Measurements from ENCODE around the gene LGI1.
A peak's percentile ranks its signal among the peaks of the same experiment; 100 is the strongest.
"Not testable (repeated sequence)": the region's sequence is repeated elsewhere in the genome, so short reads cannot be mapped to it uniquely, and the experiment has no call there.

LGI1 gene

DNA sequence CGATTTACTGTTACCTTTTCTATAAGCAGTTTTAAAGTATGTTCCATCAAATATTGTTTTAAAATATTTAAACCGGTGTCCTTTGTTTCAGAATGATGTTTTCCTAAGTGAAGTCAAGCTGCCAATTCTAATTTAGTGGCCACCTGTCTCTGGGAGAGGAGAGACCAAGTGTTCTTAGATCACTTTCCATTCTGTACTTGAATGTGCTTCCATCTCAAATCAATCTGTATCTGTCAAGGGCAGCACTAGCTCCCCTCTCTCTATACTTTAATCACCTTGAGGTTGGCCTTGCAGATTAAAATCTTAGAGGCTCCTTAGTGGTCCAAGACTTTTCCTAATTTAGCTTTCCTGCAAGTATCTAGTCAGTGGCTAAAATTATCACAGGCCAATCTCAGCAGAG is 49.6 kb downstream of the LGI1 start:
- DNase-seq (ENCODE audit: low spot score) = no peak

DNA sequence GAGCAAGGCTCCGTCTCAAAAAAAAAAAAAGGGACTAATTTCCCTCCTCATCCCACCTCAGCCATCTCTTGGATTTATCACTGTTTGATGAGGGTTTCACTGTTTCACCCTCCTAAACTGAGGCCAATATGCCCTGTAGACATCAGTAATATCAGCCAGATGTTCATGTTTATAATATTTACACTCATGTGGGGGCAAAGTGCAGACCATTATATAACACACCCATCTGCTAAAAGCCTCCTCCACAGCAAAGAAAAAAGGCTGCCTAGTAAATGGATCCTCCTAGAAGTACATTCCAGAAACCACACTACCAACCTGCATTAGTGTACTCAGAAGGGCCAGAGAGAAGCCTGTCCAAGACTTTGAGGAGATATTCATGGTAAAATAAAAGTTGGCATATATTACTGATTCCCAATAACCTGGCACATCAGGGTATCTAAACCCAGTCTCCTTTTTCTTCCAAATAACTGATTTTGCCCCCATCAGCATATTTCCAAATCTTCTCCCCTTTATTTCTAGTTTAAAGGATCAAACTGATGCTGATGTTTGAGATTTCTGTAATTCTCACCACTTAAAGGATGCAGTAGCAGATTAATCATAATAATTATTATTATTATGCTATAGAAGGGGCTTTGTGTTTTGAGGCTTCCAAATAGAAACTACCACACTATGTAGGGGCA is 55.1 kb downstream of the LGI1 start:
- DNase-seq (ENCODE audit: low spot score) = no peak

DNA sequence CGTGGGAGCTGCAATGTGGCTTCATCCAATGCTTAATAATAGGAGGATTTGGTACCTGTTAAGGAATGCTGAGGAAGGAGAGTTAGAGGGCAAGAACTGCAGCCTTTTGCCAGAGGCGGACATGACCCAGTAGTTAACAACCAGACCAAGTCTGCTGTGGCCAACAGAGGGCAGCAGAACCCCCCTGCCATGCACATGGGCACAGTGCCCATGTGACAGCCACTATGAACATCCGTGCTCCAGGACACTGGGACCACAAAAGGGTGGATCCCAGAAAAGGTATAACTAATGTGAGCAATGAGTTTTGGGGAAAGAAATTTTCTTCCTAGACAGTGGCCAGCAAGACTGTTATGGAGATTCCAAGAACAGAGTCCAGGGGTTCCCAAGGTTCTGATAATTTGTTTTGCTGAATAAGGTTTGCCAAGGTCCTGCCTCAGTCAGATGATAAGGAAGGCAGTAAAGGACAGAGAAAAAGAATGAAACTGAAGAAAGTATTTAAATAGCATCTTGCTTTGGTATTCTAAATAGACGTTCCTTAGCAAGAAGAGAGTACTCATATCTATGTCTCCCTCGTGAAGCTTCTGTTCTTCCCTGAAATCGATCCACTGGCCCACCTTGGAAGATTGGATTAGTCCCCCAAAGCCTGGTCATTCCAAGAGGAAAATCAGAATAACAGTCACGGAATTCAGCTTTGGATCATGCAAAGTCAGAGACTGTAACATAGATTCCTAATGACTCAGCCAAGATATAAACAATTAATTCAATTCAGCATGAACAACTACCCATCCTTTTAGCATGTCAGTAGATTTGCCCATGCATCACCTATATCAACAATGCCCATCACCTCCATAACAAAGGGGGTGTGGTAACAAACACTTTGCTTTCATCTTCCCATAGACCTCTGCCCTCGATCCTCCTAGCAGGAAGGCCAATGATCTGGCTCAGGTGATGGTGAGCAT is 56.0 kb downstream of the LGI1 start:
- peak; percentile 53 for DNase-seq (ENCODE audit: low spot score)

DNA sequence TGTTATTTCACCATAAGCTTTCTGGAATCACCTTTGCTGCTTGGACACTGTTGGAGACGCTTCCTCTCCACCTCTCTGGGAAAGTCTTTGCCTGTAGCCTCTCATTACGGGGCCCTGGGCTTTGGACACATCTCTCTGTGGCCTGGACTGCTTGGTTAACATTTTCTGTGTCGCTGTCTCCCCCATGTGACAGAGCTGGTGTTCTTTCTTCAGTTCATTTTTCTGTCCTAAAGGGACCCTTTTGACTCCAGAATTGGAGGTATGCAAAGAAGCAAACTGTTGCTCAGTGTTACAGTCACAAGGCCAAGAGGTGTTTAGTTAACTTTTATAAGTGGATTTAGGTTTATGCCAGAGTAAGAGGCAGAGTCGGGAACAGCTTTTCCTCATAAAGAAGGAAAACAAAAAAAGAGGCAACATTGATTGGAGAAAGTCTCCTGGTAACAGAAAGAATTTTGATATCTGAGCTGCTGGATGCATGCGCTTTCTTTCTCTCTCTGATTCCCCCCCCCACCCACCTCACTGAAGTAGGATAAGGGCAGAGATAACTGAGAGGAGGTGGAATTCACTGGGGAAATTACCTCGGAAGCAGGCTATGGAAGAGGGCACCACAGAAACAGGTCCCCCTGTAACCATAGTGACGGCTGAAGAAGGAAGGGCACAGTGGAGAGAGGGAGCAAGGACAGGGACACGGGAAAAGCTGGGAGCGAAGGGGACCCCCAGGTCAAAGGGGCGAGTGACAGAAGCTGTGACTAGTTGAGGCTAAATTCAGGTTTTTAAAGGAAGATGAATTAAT is 57.8 kb downstream of the LGI1 start:
- peak; percentile 28 for DNase-seq (ENCODE audit: low spot score)

DNA sequence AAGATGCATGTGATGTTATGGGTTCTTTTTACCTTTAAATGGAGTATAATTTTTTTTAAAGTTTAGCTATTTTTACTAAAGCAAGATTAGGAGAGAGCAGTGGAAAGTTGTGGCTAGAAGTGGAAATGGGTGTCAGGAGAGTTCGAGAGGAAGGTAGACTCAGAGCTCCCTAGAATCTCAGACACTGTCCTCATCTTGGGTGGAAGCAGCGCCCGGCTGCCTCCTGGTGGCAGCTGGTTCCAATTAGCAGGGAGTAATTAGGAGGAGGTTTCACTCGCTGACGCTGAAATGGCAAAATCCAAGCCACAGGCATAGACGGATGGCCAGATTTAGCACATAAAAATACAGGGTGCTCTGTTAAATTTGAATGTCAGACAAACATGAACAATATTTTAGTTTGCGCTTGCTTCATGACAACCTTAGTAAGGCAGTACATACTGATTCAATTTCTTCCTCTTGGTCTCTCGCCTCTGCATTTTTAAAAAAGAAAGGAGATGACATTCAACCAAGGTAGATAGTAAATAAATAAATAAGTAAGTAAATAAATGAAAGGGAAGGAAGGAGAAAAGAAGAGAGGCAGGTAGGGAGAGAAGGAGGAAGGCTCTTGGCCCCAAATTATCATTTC is 58.5 kb downstream of the LGI1 start:
- peak; percentile 77 for DNase-seq (ENCODE audit: low spot score)

DNA sequence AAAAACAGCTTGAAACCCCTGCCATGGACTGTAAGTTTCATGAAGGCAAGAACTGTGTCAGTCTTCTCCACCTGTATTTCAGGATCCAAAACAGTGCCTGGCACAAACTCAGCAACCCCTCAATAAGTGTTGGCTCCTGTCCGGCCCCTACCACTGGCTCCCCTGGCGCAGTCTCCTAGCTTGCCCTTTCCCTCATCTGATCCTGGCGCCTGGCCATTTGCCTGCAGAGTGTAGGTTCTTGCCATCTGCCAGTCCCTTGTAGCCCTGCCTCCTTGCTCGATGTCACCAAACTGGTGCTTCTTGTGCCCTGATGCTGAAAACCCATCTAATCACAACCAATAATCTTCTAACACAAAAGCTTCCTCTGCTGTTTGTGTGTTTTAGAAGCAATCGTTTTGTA is 60.4 kb downstream of the LGI1 start:
- DNase-seq (ENCODE audit: low spot score) = no peak

DNA sequence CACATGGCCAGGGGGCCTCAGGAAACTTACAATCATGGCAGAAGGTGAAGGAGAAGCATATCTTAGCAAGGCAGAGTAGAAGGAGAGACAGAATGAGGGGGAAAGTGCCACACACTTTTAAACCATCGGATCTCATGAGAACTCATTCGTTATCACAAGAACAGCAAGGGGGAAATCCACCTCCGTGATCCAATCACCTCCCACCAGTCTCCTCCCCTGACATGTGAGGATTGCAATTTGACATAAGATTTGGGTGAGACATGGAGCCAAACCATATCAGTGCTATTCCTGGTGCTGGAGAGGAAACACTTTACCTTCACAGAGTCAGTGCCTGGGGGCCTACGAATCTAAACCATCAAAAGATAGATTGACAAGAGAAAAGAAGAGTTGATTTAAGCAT is 61.8 kb downstream of the LGI1 start:
- no peak for DNase-seq (ENCODE audit: low spot score)

DNA sequence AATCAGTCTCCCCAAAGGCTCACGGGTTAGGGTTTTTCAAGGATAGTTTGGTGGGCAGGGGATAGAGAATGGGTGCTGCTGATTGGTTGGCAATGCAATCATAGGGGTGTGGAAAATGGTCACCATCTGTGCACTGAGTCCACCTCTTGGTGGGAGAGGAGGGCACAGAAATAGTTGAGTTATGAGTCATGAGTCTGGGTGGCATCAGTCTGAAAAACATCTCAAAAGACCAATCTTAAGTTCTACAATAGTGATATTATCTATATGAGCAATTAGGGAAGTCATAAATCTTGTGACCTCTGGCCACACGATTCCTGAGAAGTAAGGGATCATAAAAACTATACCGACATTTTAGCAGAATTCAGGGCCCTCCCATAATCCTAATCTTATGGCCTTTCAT is 62.7 kb downstream of the LGI1 start:
- no peak for DNase-seq (ENCODE audit: low spot score)

DNA sequence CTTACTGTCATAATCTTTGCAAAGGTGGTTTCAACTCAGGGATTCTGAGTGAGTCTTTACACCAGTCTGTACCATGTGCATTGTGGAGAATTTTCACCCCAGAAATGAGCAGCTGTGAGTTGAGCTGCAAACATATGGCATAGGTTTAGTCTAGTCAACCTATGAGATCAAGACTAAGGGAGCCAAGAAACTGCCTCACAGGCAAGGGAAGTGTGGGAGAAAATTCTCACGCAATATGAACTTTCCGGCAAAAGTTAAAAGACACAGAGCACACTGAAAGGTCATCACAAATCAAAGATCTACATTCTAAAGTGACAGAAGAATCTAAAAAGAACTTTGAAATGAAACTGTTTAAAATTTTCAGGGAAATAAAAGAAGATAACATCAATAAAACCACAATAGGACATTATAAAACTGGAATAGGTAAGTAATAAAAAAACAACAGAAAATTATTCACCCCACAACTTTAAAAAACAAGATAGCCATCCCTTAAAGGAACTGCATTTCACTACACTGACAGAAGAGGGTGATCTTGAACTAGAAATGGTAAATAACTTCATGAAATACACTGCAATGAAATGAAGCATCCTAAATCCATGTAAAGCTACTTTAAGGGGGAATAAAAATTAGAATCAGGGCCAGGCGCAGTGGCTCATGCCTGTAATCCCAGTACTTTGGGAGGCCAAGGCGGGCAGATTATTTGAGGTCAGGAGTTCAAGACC is 63.5 kb downstream of the LGI1 start:
- peak; percentile 31 for DNase-seq (ENCODE audit: low spot score)

DNA sequence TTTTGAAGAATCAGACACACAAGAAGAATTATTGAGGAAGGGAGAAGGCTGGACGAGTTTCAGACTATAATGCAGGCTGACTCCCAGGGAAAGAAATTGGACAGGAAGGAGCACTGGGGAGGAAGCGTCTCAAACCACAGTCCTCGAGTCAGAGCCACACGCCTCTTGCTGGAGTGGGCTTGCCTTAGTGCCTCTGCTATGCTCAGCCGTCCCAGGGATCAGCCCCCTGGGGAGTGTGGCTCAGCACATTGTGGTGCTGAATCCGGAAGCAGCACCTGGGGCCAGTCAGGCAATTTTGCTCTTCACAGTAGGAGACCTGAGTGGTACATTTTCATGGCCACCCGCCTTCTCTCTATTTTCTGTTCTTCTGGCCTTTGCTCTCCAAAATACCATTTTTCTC is 68.6 kb downstream of the LGI1 start:
- DNase-seq (ENCODE audit: low spot score) = peak; percentile 13

DNA sequence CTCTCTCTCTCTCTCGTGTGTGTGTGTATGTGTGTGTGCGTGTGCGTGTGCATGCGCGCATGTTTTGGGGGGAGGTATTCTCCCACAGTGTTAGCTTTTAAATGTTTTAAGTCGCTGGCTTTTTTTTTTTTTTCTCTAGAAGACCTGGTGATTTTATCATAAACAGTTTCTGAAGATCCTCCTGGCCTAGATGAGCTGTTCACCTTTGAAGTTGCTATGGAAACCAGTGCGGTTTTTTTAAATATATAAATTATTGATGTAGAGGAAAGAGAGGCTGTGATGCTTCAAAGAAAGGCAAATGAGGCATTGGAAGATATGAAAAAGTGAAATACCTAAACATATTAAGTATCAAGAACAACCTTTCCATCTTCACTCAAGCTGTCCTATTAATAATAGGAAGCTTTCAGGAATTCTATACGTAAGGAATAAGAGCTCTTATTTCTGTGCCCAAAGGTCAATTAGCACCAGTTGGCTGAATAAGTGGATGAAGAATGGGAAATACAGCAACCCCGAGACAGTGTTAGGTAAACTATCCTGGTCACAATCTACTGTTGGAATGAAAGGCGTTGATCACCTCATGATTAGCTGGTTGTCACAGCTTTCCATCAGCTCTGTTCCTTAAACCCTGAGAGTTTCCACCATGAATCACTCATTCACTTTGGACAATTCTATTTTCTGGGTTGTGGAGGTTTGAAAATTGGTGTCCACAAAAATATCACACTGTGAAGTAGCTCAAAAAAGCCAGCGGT is 69.5 kb downstream of the LGI1 start:
- no peak for DNase-seq (ENCODE audit: low spot score)

DNA sequence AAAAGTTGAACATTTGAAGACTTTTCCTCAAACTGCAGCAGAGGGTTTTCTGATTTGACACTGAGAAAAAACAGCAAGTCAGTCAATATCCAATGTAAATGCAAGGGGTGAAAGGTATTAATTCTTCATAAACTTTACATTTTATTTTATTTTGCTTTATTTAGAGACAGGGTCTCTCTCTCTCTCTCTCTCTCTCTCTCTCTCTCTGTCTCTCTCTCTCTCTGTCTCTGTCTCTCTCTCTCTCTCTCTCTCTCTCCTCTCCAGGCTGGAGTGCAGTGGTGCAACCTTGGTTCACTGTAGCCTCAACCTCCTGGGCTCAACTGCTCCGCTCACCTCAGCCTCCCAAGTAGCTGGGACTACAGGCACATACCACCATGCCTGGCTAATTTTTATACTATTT is 73.3 kb downstream of the LGI1 start:
- DNase-seq (ENCODE audit: low spot score) = not testable (repeated sequence)

DNA sequence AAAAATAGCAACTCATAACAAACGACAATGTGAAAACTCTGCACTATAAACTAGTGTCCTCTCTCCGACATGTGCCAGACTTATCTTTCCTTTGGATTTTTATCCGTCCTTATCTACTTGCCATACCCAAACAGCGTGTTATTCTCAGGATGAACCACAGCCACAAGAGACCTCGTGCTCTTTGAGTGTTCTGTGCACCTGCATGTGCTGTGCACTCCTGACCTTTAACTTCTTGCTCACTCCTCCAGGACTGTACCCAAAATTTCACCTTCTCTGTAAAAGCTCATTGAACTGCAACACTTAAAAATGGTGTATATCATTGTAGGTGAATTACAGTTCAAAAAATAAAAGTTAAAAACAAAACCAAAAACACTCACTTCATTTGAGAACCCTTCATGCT is 78.0 kb downstream of the LGI1 start:
- no peak for DNase-seq (ENCODE audit: low spot score)

DNA sequence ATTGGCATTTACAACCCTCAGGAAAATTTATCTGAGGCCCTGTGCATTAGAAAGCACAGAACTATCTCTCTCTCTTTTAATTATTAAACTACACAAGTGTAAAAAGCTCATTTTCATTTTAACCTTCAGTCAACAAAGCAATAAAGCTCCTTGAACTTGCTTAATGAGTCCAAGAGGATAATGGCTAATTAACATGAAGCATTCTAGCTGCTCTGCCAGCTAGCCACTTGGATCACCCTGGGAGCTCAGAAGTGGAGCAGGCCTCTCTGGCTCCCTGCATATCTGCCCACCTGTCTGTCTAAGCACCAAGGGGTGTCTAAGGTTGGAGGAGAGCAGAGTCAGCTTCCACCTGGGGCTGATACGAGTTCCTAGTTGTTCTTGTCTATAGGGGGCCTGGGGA is 80.1 kb downstream of the LGI1 start:
- DNase-seq (ENCODE audit: low spot score) = no peak

DNA sequence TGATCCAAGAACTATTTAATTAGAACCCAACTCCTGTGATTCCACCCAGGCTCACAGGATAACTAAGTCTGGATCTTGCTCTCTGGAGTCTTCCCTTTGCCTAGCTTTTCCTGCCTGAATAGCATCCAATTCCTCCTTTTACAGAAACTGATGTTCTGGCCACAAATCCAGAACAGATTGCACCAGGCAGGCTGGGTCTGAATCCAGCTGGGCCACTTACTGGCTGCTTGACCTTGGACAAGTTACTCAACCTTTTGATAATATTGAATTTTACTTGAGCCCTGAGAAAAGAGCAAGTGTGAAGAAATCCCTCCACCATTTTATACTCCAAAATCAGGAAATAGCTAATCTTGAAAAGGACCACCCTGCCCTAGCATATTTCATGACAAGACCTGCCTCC is 80.5 kb downstream of the LGI1 start:
- DNase-seq (ENCODE audit: low spot score) = no peak

DNA sequence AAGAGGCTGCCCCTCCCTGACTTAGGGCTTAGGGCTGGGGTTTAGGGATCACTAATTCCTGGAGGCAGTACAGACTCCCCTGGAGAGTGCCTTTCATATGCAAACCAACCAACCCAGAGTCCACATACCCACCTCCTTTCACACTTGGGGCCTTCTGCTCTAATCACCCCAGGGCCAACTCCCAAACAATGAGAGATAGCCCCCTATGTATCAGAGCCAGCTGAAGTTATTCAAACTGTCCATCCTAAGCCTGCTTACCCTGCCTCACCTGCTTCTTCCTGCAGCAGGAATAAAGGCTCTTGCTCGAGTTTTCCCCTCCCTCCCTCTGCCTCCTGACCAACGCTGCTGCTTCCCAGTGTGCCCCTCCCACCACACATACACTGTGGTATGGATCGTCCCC is 84.2 kb downstream of the LGI1 start:
- DNase-seq (ENCODE audit: low spot score) = no peak

DNA sequence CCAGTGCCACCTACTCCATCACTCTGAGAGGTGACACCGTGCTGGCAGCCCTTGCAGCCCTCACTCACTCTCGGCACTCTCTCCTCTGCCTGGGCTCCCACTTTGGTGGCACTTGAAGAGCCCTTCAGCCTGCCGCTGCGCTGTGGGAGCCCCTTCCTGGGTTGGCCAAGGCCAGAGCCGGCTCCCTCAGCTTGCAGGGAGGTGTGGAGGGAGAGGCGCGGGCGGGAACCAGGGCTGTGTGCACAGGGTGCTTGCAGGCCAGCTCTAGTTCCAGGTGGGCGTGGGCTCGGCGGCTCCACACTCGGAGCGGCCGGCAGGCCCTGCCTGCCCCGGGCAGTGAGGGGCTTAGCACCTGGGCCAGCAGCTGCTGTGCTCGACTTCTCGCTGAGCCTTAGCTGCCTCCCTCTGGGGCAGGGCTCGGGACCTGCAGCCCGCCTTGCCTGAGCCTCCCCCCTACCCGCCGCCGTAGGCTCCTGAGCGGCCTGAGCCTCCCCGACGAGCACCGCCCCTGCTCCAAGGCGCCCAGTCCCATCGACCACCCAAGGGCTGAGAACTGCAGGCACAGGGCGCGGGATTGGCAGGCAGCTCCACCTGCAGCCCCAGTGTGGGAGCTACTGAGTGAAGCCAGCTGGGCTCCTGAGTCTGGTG is 87.4 kb downstream of the LGI1 start:
- DNase-seq (ENCODE audit: low spot score) = no peak

Measured in AG08395 (cell line).